Measurements from ENCODE around the gene RECQL. TPM values are rescaled to one million over a fixed set of nuclear protein-coding genes. Genes with fewer than 3 reads are reported as not detected.

The RECQL gene
- total and polyA plus RNA-seq, 2 of the 8 experiments (the other 6 are each of a cell fraction or from before 2014, with no cell fraction given) = 8.1 to 40.3 TPM

DNA sequence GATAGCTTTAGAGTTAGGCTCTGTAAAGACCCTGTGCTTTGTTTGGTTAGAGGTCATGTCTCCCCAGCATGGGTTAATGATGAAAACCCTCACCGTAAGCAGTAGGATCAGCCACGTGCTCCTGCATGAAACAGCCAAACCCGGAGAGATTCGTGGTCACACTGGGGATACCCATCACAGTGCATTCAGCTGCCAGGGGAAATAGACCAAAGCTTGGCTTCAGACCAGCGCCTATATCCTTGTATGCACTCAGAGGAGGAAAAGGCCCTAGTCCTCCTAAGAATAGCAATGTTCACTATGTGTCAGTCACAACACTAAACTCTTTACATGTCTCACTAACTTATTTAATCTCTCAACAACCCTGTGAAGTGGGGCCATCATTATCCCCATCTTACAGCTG lies 41.0 kb upstream of the RECQL start:
- Histone ChIP-seq H3K79me1 (ENCODE audit: low read depth, low read length) (no peaks in the 10 kb centered on the region; the same call in 1 of the 2 replicates), H3K27me3 (replicated peaks in 1 of 4; ENCODE audit: control insufficient read depth in 3 of 4, extremely low read depth in 1 of 4, insufficient read depth in 3 of 4, low read length in 3 of 4) (no peaks in the 10 kb centered on the region), H3K9ac (replicated peaks in 1 of 4; ENCODE audit: extremely low read depth in 1 of 4, low read depth in 3 of 4, low read length in 3 of 4) (no peak overlapping the region), H2BK12ac (ENCODE audit: low read depth, low read length) (no peak overlapping the region), H2AFZ (ENCODE audit: low read length) (no peak overlapping the region), H4K8ac (ENCODE audit: extremely low read depth, insufficient read depth, low read length) (no peak overlapping the region), H3K4me1 (replicated peaks in 1 of 4; ENCODE audit: control insufficient read depth in 3 of 4, insufficient read depth in 4 of 4, low read length in 3 of 4) (no peaks in the 10 kb centered on the region), H3K4me3 (ENCODE audit: extremely low read depth in 1 of 4, insufficient read depth in 2 of 4, low read depth in 3 of 4, low read length in 4 of 4) (no peak overlapping the region), H4K91ac (replicated peaks; ENCODE audit: insufficient read length, low read length) (no peak overlapping the region), H2AK5ac (ENCODE audit: low read depth, low read length) (no peak overlapping the region), H3K14ac (ENCODE audit: insufficient read length) (no peak overlapping the region), H3K23me2 (ENCODE audit: low read depth, low read length) (no peaks in the 10 kb centered on the region; the same call in 1 of the 2 replicates), H3K27ac (ENCODE audit: low read depth, low read length) (no peak overlapping the region), H4K5ac (ENCODE audit: insufficient read length, low read depth, low read length) (no peak overlapping the region), H3K56ac (replicated peaks; ENCODE audit: insufficient read length, low read depth, low read length) (no peak overlapping the region), H3K18ac (ENCODE audit: extremely low read depth, low read length) (no peak overlapping the region), H3K4ac (replicated peaks; ENCODE audit: insufficient read length, low read depth, low read length) (no peak overlapping the region), H3K79me2 (ENCODE audit: control insufficient read depth in 1 of 2, insufficient read depth in 2 of 2, low read length in 2 of 2) (no peaks in the 10 kb centered on the region), H2BK20ac (ENCODE audit: low read length) (no peak overlapping the region), H3K23ac (ENCODE audit: insufficient read length) (no peak overlapping the region), H2BK120ac (replicated peaks; ENCODE audit: low read depth, low read length) (no peak overlapping the region), H2BK5ac (ENCODE audit: low read depth, low read length) (no peak overlapping the region), H2BK15ac (ENCODE audit: low read length) (no peak overlapping the region), H3K4me2 (ENCODE audit: insufficient read depth in 1 of 2, low read depth in 2 of 2, low read length in 2 of 2) (no peak overlapping the region), H4K20me1 (replicated peaks in 1 of 2; ENCODE audit: control insufficient read depth in 1 of 2, insufficient read depth in 2 of 2, low read length in 2 of 2) (no peaks in the 10 kb centered on the region), H3K9me3 (ENCODE audit: insufficient read depth in 2 of 2, low read depth in 1 of 2, low read length in 1 of 2) (no peaks in the 10 kb centered on the region), H3K36me3 (ENCODE audit: control insufficient read depth in 2 of 4, insufficient read depth in 4 of 4, low read length in 3 of 4) (no peaks in the 10 kb centered on the region)
- POLR2A ChIA-PET (ENCODE audit: partially characterized antibody) = interaction anchor here (0.9 to 1.5 kb wide), 3 partner anchors 15 to 102 kb away, joined by 3 to 4 read pairs (median 3); no protein-coding TSS in a partner anchor
- DNase-seq (ENCODE audit: low read depth in 1 of 2, low spot score in 2 of 2) = no peak
- 82% methylated on average over 5 of the region's 5 CpGs; no CpG with 5 or more reads in 1 of the 2 experiments for WGBS, 2 experiments (ENCODE audit: extremely low coverage in 1 of 2, insufficient coverage in 1 of 2, insufficient read length in 1 of 2, insufficient replicate concordance in 2 of 2, low coverage in 1 of 2, low lambda C conversion rate in 2 of 2, missing lambda C conversion rate in 1 of 2)
- no peak for FAIRE-seq
- CTCF ChIA-PET (ENCODE audit: partially characterized antibody) = interaction anchor here (2.2 kb wide), 1 partner anchor 10 kb away, joined by 7 read pairs; no protein-coding TSS in a partner anchor
- TF ChIP-seq CHD2 (IDR thresholded peaks at IDR 0.05; ENCODE audit: low read length) = no peak
- TF ChIP-seq GTF2F1 (IDR thresholded peaks at IDR 0.05; ENCODE audit: borderline replicate concordance, low read depth, low read length) = no peak
- no peak for TF ChIP-seq KDM4A (IDR thresholded peaks at IDR 0.05; ENCODE audit: low read depth, low read length, severe bottlenecking)
- no peak for TF ChIP-seq TCF12 (IDR thresholded peaks at IDR 0.05; ENCODE audit: low read depth, low read length)
- no peak for TF ChIP-seq CHD1 (IDR thresholded peaks at IDR 0.05; ENCODE audit: low read depth, low read length)
- TF ChIP-seq HDAC2 (IDR thresholded peaks at IDR 0.05; ENCODE audit: borderline replicate concordance in 1 of 2, low read depth in 2 of 2, low read length in 2 of 2) = no peak
- no peak for TF ChIP-seq NRF1 (IDR thresholded peaks at IDR 0.05; ENCODE audit: low read depth, low read length)
- TF ChIP-seq, protein P1, sequence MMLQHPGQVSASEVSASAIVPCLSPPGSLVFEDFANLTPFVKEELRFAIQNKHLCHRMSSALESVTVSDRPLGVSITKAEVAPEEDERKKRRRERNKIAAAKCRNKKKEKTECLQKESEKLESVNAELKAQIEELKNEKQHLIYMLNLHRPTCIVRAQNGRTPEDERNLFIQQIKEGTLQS (IDR thresholded peaks at IDR 0.05; ENCODE audit: insufficient read depth, low read depth, low read length) = no peak
- TF ChIP-seq CEBPB (IDR thresholded peaks at IDR 0.05; ENCODE audit: low read depth, low read length) = no peak
- no peak for TF ChIP-seq MAFK (IDR thresholded peaks at IDR 0.05; ENCODE audit: low read depth, low read length)
- TF ChIP-seq CTCF (IDR thresholded peaks at IDR 0.05; ENCODE audit: control extremely low read depth in 1 of 3, insufficient read depth in 1 of 3, low read depth in 1 of 3, low read length in 3 of 3) = no peak

All from H1 (cell line).